ENCODE data around the gene GALNT18. TPM values are rescaled to one million over a fixed set of nuclear protein-coding genes. Genes with fewer than 3 reads are reported as not detected.

The GALNT18 gene
- total and polyA plus RNA-seq, 2 donors (not counting 3 experiments of a cell fraction or from before 2014, with no cell fraction given): 0.17 to 0.18 TPM

DNA sequence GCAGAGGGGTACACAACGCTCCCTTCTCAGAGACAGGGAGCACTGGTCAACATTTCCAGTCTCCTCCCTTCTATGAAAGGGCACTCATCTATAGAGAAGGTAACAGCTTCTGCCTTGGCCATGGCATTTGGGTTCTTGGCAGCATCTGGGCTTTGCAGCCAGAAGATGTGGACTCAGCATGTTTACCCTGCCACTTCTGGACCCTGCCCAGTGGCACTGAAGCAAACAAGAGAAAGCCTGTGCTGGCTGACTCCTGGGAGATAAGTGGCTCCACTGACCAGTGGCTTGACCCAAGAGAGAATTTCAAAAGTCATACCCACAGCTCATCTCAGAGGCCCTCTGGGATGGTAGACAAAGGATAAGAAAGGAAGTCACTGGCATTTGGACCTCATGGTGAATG is 276.7 kb downstream of the GALNT18 start:
- Histone ChIP-seq H4K20me1 (replicated peaks; ENCODE audit: control insufficient read depth, extremely low read depth, insufficient read depth, low read length) (no peaks in the 10 kb centered on the region), H3K27ac (ENCODE audit: insufficient read depth, low read depth, low read length) (no peak overlapping the region), H3K79me2 (ENCODE audit: control insufficient read depth, insufficient read depth, low read length) (no peaks in the 10 kb centered on the region), H3K4me1 (ENCODE audit: control insufficient read depth, extremely low read depth, insufficient read depth, low read length) (peaks cover 5% of the 10 kb centered on the region), H3K9me1 (replicated peaks; ENCODE audit: control insufficient read depth, extremely low read depth, insufficient read depth, low read length) (no peaks in the 10 kb centered on the region), H3K27me3 (ENCODE audit: control insufficient read depth in 2 of 2, insufficient read depth in 2 of 2, low read length in 2 of 2) (peaks cover 0 to 2% of the 10 kb centered on the region in 2 experiments), H3K4me3 (replicated peaks in 1 of 3; ENCODE audit: insufficient read depth in 1 of 3, low read depth in 1 of 3, low read length in 3 of 3) (no peak overlapping the region), H2AFZ (ENCODE audit: low read depth, low read length) (no peak overlapping the region), H3K4me2 (ENCODE audit: insufficient read depth, low read length) (no peak overlapping the region), H3K36me3 (ENCODE audit: control insufficient read depth in 2 of 2, extremely low read depth in 1 of 2, insufficient read depth in 2 of 2, low read length in 2 of 2) (no peaks in the 10 kb centered on the region), H3K9me3 (replicated peaks; ENCODE audit: control insufficient read depth, insufficient read depth, low read length) (no peaks in the 10 kb centered on the region), H3K9ac (replicated peaks; ENCODE audit: extremely low read depth, insufficient read depth, low read length) (no peak overlapping the region)
- FAIRE-seq (no peak), DNase-seq (ENCODE audit: low read depth, low spot score) (no peak)
- dilution Hi-C loops (cut with MboI; ENCODE audit: extremely low pct_ligation_motif_present, low sequenced_read_pairs): no loop called here
- POLR2A ChIA-PET: no interaction called here
- BruUV-seq (replicated peaks): no TSS peak
- intact Hi-C loops (cut with micrococcal nuclease): no loop called here
- CTCF ChIA-PET: interaction anchor here (1.2 kb wide), 1 partner anchor 10 kb away, joined by 4 read pairs; no protein-coding TSS in a partner anchor
- TF ChIP-seq, protein P1, sequence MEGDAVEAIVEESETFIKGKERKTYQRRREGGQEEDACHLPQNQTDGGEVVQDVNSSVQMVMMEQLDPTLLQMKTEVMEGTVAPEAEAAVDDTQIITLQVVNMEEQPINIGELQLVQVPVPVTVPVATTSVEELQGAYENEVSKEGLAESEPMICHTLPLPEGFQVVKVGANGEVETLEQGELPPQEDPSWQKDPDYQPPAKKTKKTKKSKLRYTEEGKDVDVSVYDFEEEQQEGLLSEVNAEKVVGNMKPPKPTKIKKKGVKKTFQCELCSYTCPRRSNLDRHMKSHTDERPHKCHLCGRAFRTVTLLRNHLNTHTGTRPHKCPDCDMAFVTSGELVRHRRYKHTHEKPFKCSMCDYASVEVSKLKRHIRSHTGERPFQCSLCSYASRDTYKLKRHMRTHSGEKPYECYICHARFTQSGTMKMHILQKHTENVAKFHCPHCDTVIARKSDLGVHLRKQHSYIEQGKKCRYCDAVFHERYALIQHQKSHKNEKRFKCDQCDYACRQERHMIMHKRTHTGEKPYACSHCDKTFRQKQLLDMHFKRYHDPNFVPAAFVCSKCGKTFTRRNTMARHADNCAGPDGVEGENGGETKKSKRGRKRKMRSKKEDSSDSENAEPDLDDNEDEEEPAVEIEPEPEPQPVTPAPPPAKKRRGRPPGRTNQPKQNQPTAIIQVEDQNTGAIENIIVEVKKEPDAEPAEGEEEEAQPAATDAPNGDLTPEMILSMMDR (IDR thresholded peaks at IDR 0.05; ENCODE audit: extremely low read depth in 1 of 2, insufficient read depth in 1 of 2, low read depth in 1 of 2, low read length in 2 of 2): no peak
- TF ChIP-seq MYC (IDR thresholded peaks at IDR 0.05; ENCODE audit: low read depth, low read length) (no peak), JUN (IDR thresholded peaks at IDR 0.05; ENCODE audit: borderline replicate concordance, insufficient read depth, insufficient read length, low read depth) (no peak), POLR2A (IDR thresholded peaks at IDR 0.05; ENCODE audit: low read depth, low read length) (no peak), EZH2 (IDR thresholded peaks at IDR 0.05; ENCODE audit: borderline replicate concordance, low read depth, low read length, severe bottlenecking) (no peak), GATA2 (IDR thresholded peaks at IDR 0.05; ENCODE audit: insufficient read depth, insufficient read length, low read depth, low read length) (no peak), POLR2AphosphoS5 (IDR thresholded peaks at IDR 0.05; ENCODE audit: insufficient read depth, low read depth, low read length) (no peak), FOS (IDR thresholded peaks at IDR 0.05; ENCODE audit: borderline replicate concordance, insufficient read depth, low read length) (no peak)
- TF ChIP-seq, protein P2, sequence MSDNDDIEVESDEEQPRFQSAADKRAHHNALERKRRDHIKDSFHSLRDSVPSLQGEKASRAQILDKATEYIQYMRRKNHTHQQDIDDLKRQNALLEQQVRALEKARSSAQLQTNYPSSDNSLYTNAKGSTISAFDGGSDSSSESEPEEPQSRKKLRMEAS (IDR thresholded peaks at IDR 0.05; ENCODE audit: insufficient read depth, insufficient read length): no peak

All from endothelial cell of umbilical vein (primary cell).